Ovary (tissue), 3 donors: ENCODE results near the gene LCTL.

Experiments
- EP300 ChIP-seq: sonication (generic); formaldehyde crosslinking; IDR thresholded peaks from one replicate; pipeline ENCODE4 v1.6.1; 2017; ENCODE audit warnings: antibody characterized with exemption
- POLR2A ChIP-seq: fragments of 450-650 bp; IDR thresholded peaks from one replicate; pipeline ENCODE4 v1.6.1; 2017; ENCODE audit warnings: antibody characterized with exemption, mild to moderate bottlenecking, moderate library complexity
- TF ChIP-seq, protein P1 (sequence below), 3 donors: fragments of 450-650 bp in 2 of 3; fragments of 200-600 bp in 1 of 3; IDR thresholded peaks; one replicate each; pipeline versions ENCODE4 v1.5.1 to v1.8.0; 2016 to 2022; ENCODE audit warnings: antibody characterized with exemption in 3 of 3, mild to moderate bottlenecking in 1 of 3
- donor health status: DM: no; HTN: no; CAD: no.

DNA sequence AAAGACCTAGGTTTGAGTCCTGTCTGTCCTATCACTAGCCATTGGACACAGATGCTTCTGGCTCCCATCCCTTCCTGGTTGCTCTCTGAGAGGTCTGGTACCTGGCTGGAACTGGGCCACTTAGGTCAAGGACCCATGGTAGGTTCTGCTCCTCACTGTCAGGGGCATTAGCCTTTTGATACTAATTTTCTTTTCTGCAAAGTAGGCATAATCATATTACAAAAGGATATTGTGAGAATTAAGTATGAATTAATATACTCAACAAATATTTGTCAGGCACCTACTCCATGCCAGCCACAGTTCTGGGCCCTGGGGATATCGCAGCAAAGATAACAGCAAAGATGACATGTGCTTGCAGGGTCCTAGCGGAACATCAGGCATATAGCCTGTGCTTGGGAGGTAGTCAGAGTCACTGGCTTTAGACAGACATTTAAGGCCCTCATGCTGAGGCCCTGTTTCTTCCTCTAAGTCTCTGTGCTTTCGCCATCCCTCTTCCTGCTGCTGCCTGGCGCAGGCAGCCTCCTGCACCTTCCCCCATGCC, 25.6 kb upstream of the LCTL start:
- TF ChIP-seq, protein P1, sequence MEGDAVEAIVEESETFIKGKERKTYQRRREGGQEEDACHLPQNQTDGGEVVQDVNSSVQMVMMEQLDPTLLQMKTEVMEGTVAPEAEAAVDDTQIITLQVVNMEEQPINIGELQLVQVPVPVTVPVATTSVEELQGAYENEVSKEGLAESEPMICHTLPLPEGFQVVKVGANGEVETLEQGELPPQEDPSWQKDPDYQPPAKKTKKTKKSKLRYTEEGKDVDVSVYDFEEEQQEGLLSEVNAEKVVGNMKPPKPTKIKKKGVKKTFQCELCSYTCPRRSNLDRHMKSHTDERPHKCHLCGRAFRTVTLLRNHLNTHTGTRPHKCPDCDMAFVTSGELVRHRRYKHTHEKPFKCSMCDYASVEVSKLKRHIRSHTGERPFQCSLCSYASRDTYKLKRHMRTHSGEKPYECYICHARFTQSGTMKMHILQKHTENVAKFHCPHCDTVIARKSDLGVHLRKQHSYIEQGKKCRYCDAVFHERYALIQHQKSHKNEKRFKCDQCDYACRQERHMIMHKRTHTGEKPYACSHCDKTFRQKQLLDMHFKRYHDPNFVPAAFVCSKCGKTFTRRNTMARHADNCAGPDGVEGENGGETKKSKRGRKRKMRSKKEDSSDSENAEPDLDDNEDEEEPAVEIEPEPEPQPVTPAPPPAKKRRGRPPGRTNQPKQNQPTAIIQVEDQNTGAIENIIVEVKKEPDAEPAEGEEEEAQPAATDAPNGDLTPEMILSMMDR (IDR thresholded peaks at IDR 0.05): no peak
- TF ChIP-seq POLR2A: no peak
- TF ChIP-seq EP300: no peak
